Breast epithelium (tissue), 3 donors: ENCODE data around the gene NKX6-2.

Source experiments
- POLR2A ChIP-seq: fragments of 450-650 bp; IDR thresholded peaks from one replicate; pipeline ENCODE4 v1.6.1; 2016; ENCODE audit warnings: antibody characterized with exemption, mild to moderate bottlenecking, moderate library complexity
- TF ChIP-seq, protein P1 (sequence below), 3 donors: fragments of 450-650 bp; IDR thresholded peaks; one replicate each; pipeline ENCODE4 v1.5.1; 2016 to 2017; ENCODE audit warnings: antibody characterized with exemption in 3 of 3, mild to moderate bottlenecking in 3 of 3, moderate library complexity in 3 of 3

- TF ChIP-seq, protein P1, sequence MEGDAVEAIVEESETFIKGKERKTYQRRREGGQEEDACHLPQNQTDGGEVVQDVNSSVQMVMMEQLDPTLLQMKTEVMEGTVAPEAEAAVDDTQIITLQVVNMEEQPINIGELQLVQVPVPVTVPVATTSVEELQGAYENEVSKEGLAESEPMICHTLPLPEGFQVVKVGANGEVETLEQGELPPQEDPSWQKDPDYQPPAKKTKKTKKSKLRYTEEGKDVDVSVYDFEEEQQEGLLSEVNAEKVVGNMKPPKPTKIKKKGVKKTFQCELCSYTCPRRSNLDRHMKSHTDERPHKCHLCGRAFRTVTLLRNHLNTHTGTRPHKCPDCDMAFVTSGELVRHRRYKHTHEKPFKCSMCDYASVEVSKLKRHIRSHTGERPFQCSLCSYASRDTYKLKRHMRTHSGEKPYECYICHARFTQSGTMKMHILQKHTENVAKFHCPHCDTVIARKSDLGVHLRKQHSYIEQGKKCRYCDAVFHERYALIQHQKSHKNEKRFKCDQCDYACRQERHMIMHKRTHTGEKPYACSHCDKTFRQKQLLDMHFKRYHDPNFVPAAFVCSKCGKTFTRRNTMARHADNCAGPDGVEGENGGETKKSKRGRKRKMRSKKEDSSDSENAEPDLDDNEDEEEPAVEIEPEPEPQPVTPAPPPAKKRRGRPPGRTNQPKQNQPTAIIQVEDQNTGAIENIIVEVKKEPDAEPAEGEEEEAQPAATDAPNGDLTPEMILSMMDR (IDR thresholded peaks at IDR 0.05): no peak
- TF ChIP-seq POLR2A: no peak
These were observed 5.2 kb upstream of the NKX6-2 start for GRCh38 chr10:132790934-132791829.
